Measurements from ENCODE around the gene SUOX.
"Not testable (repeated sequence)": the region's sequence is repeated elsewhere in the genome, so short reads cannot be mapped to it uniquely, and the experiment has no call there.

- not testable (repeated sequence) for TF ChIP-seq CTCF (IDR thresholded peaks at IDR 0.05; ENCODE audit: low read length); EZH2 (IDR thresholded peaks at IDR 0.05; ENCODE audit: borderline replicate concordance, low read length)
Measured at GRCh38 chr12:56003376-56003775, 6.3 kb downstream of the SUOX start.

Measured in OCI-LY1 (cell line).